C1 segment of cervical spinal cord (tissue), 14 donors: ENCODE measurements around the gene CSNK2A1.
"Not testable (repeated sequence)": the region's sequence is repeated elsewhere in the genome, so short reads cannot be mapped to it uniquely, and the experiment has no call there.

Source experiments
- DNase-seq, 14 donors: peaks; one replicate each; lab custom pipeline; 2025; lab: John Stamatoyannopoulos, UW

CSNK2A1 gene

GRCh38 chr20:460707-461106, 82.9 kb downstream of the CSNK2A1 start:
- DNase-seq, result peak in 2 of 14 donors; percentile 1 to 9

GRCh38 chr20:460180-460579, 83.4 kb downstream of the CSNK2A1 start:
- no peak for DNase-seq

- no peak for DNase-seq
Measured at GRCh38 chr20:458776-459175, 84.8 kb downstream of the CSNK2A1 start.

GRCh38 chr20:454951-455350, 88.6 kb downstream of the CSNK2A1 start:
- no peak for DNase-seq

- DNase-seq, result not testable (repeated sequence)
Measured at GRCh38 chr20:452021-452420, 91.6 kb downstream of the CSNK2A1 start.

GRCh38 chr20:445514-446336, 97.9 kb downstream of the CSNK2A1 start:
- peak in 1 of 14 donors; percentile 4 for DNase-seq

GRCh38 chr20:444862-445426, 98.6 kb downstream of the CSNK2A1 start:
- peak in 1 of 14 donors; percentile 45 for DNase-seq

GRCh38 chr20:444117-444516, 99.5 kb downstream of the CSNK2A1 start:
- peak in 1 of 14 donors; percentile 63 for DNase-seq

GRCh38 chr20:443223-443775, 100.3 kb downstream of the CSNK2A1 start:
- DNase-seq, result no peak

GRCh38 chr20:440636-441035, 103.0 kb downstream of the CSNK2A1 start:
- no peak for DNase-seq

GRCh38 chr20:440148-440547, 103.4 kb downstream of the CSNK2A1 start:
- no peak for DNase-seq

- DNase-seq, result peak in 1 of 14 donors; percentile 9
Measured at GRCh38 chr20:438571-439469, 104.8 kb downstream of the CSNK2A1 start.

- peak in 1 of 14 donors; percentile 10 for DNase-seq
Measured at GRCh38 chr20:437787-438486, 105.7 kb downstream of the CSNK2A1 start.

- DNase-seq, result no peak
Measured at GRCh38 chr20:436476-436875, 107.1 kb downstream of the CSNK2A1 start.

- DNase-seq, result no peak
Measured at GRCh38 chr20:435558-435957, 108.0 kb downstream of the CSNK2A1 start.

GRCh38 chr20:434661-435419, 108.8 kb downstream of the CSNK2A1 start:
- DNase-seq, result peak in 1 of 14 donors; percentile 4

- DNase-seq, result no peak
Measured at GRCh38 chr20:434221-434620, 109.4 kb downstream of the CSNK2A1 start.

GRCh38 chr20:433300-433975, 110.2 kb downstream of the CSNK2A1 start:
- no peak for DNase-seq

- no peak for DNase-seq
Measured at GRCh38 chr20:432677-433299, 110.8 kb downstream of the CSNK2A1 start.
